Stimulated activated CD4-positive, alpha-beta T cell treated with anti-CD3 and anti-CD28 coated beads, Interleukin-12 subunit alpha, Interleukin-12 subunit beta, amount 100 ng/mL, for 4 hours (primary cell): ENCODE data around the gene TEKT3.

Experiments used
- DNase-seq: peaks from one replicate; pipeline ENCODE4 v3.0.0-alpha.2; 2020

Gene TEKT3

GRCh38 chr17:15341385-15341849 lies at the start of gene TEKT3:
Gene TEKT3, minus strand, starts transcription at chr17:15341597. Its CDS starts 10,012 bp downstream, at chr17:15331585.
- DNase-seq: peak; percentile 1

GRCh38 chr17:15388356-15389041 lies 47.1 kb upstream of the TEKT3 start:
- DNase-seq: no peak

GRCh38 chr17:15386083-15386482 lies 44.7 kb upstream of the TEKT3 start:
- no peak for DNase-seq

GRCh38 chr17:15385305-15385704 lies 43.9 kb upstream of the TEKT3 start:
- no peak for DNase-seq

- no peak for DNase-seq
Observed at GRCh38 chr17:15384142-15384787, 42.9 kb upstream of the TEKT3 start.

GRCh38 chr17:15382914-15383313 lies 41.5 kb upstream of the TEKT3 start:
- DNase-seq: no peak

- DNase-seq: no peak
Observed at GRCh38 chr17:15381707-15382106, 40.3 kb upstream of the TEKT3 start.

- no peak for DNase-seq
Observed at GRCh38 chr17:15380446-15380845, 39.0 kb upstream of the TEKT3 start.

- no peak for DNase-seq
Observed at GRCh38 chr17:15379659-15380058, 38.3 kb upstream of the TEKT3 start.

- DNase-seq: no peak
Observed at GRCh38 chr17:15378243-15378642, 36.8 kb upstream of the TEKT3 start.

- DNase-seq: no peak
Observed at GRCh38 chr17:15377616-15378015, 36.2 kb upstream of the TEKT3 start.

GRCh38 chr17:15377200-15377599 lies 35.8 kb upstream of the TEKT3 start:
- no peak for DNase-seq

- DNase-seq: no peak
Observed at GRCh38 chr17:15371376-15372130, 30.2 kb upstream of the TEKT3 start.

- DNase-seq: no peak
Observed at GRCh38 chr17:15368600-15368999, 27.2 kb upstream of the TEKT3 start.

GRCh38 chr17:15366026-15366425 lies 24.6 kb upstream of the TEKT3 start:
- DNase-seq: no peak

GRCh38 chr17:15364615-15365014 lies 23.2 kb upstream of the TEKT3 start:
- no peak for DNase-seq

- no peak for DNase-seq
Observed at GRCh38 chr17:15363702-15364101, 22.3 kb upstream of the TEKT3 start.

GRCh38 chr17:15361592-15361991 lies 20.2 kb upstream of the TEKT3 start:
- no peak for DNase-seq

- DNase-seq: no peak
Observed at GRCh38 chr17:15361151-15361550, 19.8 kb upstream of the TEKT3 start.

GRCh38 chr17:15354256-15354655 lies 12.9 kb upstream of the TEKT3 start:
- DNase-seq: no peak

- DNase-seq: no peak
Observed at GRCh38 chr17:15351925-15352324, 10.5 kb upstream of the TEKT3 start.

GRCh38 chr17:15351478-15351840 lies 10.1 kb upstream of the TEKT3 start:
- DNase-seq: no peak

- DNase-seq: no peak
Observed at GRCh38 chr17:15350777-15351477, 9.5 kb upstream of the TEKT3 start.
